Progenitor cell of endocrine pancreas (in vitro differentiated cells): Measurements from ENCODE around the gene CD101. TPM values are rescaled to one million over a fixed set of nuclear protein-coding genes. Genes with fewer than 3 reads are reported as not detected.
A peak's percentile ranks its signal among the peaks of the same experiment; 100 is the strongest.

Source experiments
- DNase-seq: peaks from one replicate; pipeline ENCODE4 v3.0.0; 2021; ENCODE audit warnings: low spot score; ENCODE audit not compliant: unreplicated experiment
- H3K27ac Mint-ChIP-seq: 2 replicates; pipeline ENCODE4 v1.8.0; 2021; ENCODE audit warnings: mild to moderate bottlenecking, moderate library complexity, mixed read lengths
- H3K27me3 Mint-ChIP-seq: 2 replicates; pipeline ENCODE4 v1.8.0; 2021; ENCODE audit warnings: mixed read lengths
- H3K36me3 Mint-ChIP-seq: 2 replicates; pipeline ENCODE4 v1.8.0; 2022; ENCODE audit warnings: mixed read lengths; ENCODE audit not compliant: insufficient read depth
- H3K4me1 Mint-ChIP-seq: 2 replicates; pipeline ENCODE4 v1.8.0; 2021; ENCODE audit warnings: low read depth, mixed read lengths
- H3K4me3 Mint-ChIP-seq: 2 replicates; pipeline ENCODE4 v1.8.0; 2021; ENCODE audit warnings: low read depth, mild to moderate bottlenecking, moderate library complexity, mixed read lengths
- H3K9me3 Mint-ChIP-seq: 2 replicates; pipeline ENCODE4 v1.8.0; 2021; ENCODE audit warnings: low read depth, mixed read lengths
- total RNA-seq: library from RNA; stranded (reverse); gene quantifications from 2 replicates; pipeline ENCODE4 v1.2.1, GENCODE V29; 2021
- TF ChIP-seq, protein P1 (sequence below): fragments of 200-600 bp; sonication (generic); IDR thresholded peaks from one replicate; pipeline ENCODE4 v1.5.0; 2021; ENCODE audit warnings: antibody characterized with exemption, mild to moderate bottlenecking; ENCODE audit not compliant: unreplicated experiment

The CD101 gene
- total RNA-seq, 1 donor from 2014 or later = 2.8 TPM

DNA sequence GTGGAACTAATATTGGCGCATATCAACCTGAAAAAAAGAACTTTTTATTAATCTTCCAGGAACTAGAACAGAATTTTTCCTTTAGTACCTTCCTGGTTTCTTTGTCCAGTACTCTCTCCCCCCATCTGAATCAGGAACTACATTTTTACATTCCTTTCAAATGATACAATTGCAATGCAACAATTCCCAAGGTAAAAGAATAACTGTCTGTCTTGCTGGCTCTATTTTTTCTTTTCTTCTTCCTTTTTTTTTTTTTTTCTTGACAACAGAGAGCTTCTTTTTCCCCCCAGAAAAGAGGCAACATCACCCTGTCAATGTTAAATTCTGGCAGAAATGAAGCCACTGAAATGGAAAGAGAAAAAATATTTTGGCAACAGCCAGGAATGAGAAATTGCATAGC lies 4.5 kb upstream of the CD101 start:
- TF ChIP-seq, protein P1, sequence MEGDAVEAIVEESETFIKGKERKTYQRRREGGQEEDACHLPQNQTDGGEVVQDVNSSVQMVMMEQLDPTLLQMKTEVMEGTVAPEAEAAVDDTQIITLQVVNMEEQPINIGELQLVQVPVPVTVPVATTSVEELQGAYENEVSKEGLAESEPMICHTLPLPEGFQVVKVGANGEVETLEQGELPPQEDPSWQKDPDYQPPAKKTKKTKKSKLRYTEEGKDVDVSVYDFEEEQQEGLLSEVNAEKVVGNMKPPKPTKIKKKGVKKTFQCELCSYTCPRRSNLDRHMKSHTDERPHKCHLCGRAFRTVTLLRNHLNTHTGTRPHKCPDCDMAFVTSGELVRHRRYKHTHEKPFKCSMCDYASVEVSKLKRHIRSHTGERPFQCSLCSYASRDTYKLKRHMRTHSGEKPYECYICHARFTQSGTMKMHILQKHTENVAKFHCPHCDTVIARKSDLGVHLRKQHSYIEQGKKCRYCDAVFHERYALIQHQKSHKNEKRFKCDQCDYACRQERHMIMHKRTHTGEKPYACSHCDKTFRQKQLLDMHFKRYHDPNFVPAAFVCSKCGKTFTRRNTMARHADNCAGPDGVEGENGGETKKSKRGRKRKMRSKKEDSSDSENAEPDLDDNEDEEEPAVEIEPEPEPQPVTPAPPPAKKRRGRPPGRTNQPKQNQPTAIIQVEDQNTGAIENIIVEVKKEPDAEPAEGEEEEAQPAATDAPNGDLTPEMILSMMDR = no peak
- H3K27ac Mint-ChIP-seq = no peak overlapping the region
- no peaks in the 10 kb centered on the region for H3K27me3 Mint-ChIP-seq
- no peak for DNase-seq
- no peaks in the 10 kb centered on the region for H3K4me1 Mint-ChIP-seq
- H3K36me3 Mint-ChIP-seq = peaks cover 11% of the 10 kb centered on the region
- no peak overlapping the region for H3K4me3 Mint-ChIP-seq
- peaks cover 4% of the 10 kb centered on the region for H3K9me3 Mint-ChIP-seq

DNA sequence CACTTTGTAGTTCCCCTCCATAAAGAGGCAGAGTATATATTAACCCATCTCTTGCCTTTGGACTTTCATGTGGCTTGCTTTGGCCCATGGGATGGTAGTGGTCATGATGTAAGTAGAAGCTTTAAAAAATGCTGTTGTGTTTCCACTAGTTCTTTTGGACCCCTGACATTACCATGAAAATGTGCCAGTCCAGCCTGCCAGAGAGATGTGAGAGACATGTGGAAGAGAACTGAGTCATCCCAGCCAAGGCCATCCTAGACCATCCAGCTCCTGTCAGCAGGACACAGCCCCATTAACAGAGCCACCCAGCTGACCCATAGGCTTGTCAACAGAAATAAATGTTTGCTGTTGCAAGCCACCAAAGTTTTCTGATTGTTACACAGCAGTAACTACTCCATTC lies 3.9 kb upstream of the CD101 start:
- H3K9me3 Mint-ChIP-seq = peaks cover 4% of the 10 kb centered on the region
- no peaks in the 10 kb centered on the region for H3K4me1 Mint-ChIP-seq
- H3K27ac Mint-ChIP-seq = no peak overlapping the region
- peaks cover 7% of the 10 kb centered on the region for H3K36me3 Mint-ChIP-seq
- DNase-seq = no peak
- no peak overlapping the region for H3K4me3 Mint-ChIP-seq
- no peaks in the 10 kb centered on the region for H3K27me3 Mint-ChIP-seq
- TF ChIP-seq, protein P1 = no peak

DNA sequence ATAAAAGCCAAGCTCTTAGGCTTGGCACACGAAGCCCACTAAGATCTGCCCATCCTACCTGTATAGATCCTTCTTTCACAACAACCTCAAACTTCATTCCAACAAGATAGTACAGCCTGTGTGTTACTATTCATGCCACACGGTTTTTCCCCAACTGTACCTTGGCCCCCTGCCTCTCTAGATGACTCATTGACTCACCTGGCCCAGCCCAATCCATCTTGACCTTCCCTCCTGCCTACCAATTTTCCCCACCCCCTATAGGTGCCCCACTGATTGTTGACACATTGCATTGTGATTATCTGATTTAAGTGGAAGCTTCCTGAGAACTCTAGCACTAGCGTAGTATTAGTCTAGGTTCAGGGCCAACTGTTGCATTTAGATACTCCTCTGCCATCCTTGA lies 2.0 kb upstream of the CD101 start:
- peaks cover 9% of the 10 kb centered on the region for H3K4me1 Mint-ChIP-seq
- H3K27ac Mint-ChIP-seq = no peak overlapping the region
- H3K9me3 Mint-ChIP-seq = no peaks in the 10 kb centered on the region
- H3K36me3 Mint-ChIP-seq = no peaks in the 10 kb centered on the region
- no peak for DNase-seq
- no peaks in the 10 kb centered on the region for H3K27me3 Mint-ChIP-seq
- TF ChIP-seq, protein P1 = no peak
- H3K4me3 Mint-ChIP-seq = no peak overlapping the region

DNA sequence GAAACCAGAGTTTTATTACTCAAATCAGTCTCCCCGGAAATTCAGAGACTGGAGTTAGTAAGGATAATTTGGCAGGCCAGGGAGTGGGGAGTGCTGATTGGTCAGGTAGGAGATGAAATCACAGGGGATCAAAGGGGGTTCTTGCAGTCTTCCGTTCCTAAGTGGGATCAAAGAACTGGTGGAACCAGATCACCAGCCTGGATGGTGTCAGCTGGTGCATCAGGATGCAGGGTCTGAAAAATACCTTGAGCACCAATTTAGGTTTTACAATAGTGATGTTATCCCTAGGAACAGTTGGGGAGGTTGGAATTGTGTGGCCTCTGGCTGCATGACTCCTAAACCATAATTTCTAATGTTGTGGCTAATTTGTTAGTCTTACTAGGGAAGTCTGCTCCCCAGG lies 1.4 kb upstream of the CD101 start:
- Mint-ChIP-seq H3K27ac (no peak overlapping the region), H3K27me3 (peaks cover under 1% of the 10 kb centered on the region), H3K4me3 (no peak overlapping the region), H3K4me1 (peaks cover 9% of the 10 kb centered on the region), H3K9me3 (no peaks in the 10 kb centered on the region), H3K36me3 (no peaks in the 10 kb centered on the region)
- no peak for DNase-seq
- TF ChIP-seq, protein P1 = no peak

DNA sequence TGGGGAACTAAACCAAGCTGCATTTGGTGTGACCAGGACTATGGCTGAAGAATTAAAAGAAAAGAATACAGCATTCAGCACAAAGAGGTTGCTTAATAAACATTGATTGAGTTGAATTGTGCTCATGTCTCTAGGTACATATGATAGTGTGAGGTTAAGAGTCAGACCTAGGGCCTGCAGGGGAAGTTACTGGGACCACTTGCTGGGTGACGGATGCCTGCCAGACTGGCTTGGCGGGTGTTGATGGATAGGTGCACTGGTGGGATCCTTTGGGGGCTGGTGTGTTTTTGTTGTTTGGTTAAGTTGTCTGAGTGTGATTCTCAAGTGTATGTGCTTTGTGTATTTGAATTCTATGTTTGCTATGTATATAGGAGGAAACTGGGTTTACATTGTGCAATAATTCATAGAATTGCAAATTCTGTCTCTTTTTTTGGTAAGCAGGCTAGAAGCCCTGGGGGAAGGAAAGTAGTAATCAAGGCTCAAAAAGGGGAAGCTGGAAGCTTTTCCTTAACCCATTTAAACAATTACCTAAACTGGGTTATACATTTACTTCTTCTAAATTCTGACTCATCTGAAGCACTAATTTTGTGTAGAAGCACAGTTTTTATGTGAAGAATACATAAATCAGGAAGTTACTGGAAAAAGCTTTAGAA lies 1.8 kb downstream of the CD101 start:
- peaks cover 5% of the 10 kb centered on the region for H3K27me3 Mint-ChIP-seq
- no peak overlapping the region for H3K4me3 Mint-ChIP-seq
- peak overlapping the region; percentile 19 for H3K27ac Mint-ChIP-seq

More for the DNA sequence above, 1.8 kb downstream of the CD101 start:
- Mint-ChIP-seq H3K4me1 (peaks cover 9% of the 10 kb centered on the region), H3K9me3 (no peaks in the 10 kb centered on the region), H3K36me3 (no peaks in the 10 kb centered on the region)
- TF ChIP-seq, protein P1 = no peak
- DNase-seq = no peak
